22Rv1 (cell line): Measurements from ENCODE around the gene ARID1A.

Source experiments
- ZFX ChIP-seq: fragments of 450-650 bp; IDR thresholded peaks from 2 replicates; pipeline ENCODE4 v1.6.1; 2017; ENCODE audit warnings: antibody characterized with exemption, borderline replicate concordance
- TF ChIP-seq, protein P1 (sequence below): fragments of 450-650 bp; IDR thresholded peaks from 2 replicates; pipeline ENCODE4 v1.5.1; 2017; ENCODE audit warnings: mild to moderate bottlenecking

DNA sequence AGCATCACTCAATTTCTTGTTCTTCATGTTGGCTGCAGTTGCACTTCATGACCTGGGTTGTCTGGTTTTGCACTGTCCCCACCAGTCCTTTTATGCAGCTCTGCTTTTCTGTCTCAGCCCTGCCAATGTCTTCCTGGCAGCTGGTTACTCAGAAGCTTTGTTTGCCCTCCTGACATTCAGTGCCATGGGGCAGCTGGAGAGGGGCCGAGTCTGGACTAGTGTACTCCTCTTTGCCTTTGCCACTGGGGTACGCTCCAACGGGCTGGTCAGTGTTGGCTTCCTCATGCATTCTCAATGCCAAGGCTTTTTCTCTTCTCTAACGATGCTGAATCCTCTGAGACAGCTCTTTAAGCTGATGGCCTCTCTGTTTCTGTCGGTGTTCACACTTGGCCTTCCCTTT, 98.6 kb downstream of the ARID1A start:
- TF ChIP-seq, protein P1, sequence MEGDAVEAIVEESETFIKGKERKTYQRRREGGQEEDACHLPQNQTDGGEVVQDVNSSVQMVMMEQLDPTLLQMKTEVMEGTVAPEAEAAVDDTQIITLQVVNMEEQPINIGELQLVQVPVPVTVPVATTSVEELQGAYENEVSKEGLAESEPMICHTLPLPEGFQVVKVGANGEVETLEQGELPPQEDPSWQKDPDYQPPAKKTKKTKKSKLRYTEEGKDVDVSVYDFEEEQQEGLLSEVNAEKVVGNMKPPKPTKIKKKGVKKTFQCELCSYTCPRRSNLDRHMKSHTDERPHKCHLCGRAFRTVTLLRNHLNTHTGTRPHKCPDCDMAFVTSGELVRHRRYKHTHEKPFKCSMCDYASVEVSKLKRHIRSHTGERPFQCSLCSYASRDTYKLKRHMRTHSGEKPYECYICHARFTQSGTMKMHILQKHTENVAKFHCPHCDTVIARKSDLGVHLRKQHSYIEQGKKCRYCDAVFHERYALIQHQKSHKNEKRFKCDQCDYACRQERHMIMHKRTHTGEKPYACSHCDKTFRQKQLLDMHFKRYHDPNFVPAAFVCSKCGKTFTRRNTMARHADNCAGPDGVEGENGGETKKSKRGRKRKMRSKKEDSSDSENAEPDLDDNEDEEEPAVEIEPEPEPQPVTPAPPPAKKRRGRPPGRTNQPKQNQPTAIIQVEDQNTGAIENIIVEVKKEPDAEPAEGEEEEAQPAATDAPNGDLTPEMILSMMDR, result no peak
- no peak for TF ChIP-seq ZFX
